Astrocyte (in vitro differentiated cells and primary cell): ENCODE data around the gene SLC31A1.

Experiments used
- EZH2 ChIP-seq: IDR thresholded peaks from 2 replicates; pipeline ENCODE4 v1.6.1; 2012; ENCODE audit warnings: mild to moderate bottlenecking, low read length, inconsistent platforms; ENCODE audit not compliant: insufficient read depth
- TF ChIP-seq, protein P1 (sequence below): IDR thresholded peaks from 2 replicates; pipeline ENCODE4 v1.5.1; 2011; ENCODE audit warnings: low read depth, mild to moderate bottlenecking, inconsistent platforms, low read length, moderate library complexity; ENCODE audit not compliant: insufficient read depth

GRCh38 chr9:113210815-113211214, 10.5 kb upstream of the SLC31A1 start:
- TF ChIP-seq, protein P1, sequence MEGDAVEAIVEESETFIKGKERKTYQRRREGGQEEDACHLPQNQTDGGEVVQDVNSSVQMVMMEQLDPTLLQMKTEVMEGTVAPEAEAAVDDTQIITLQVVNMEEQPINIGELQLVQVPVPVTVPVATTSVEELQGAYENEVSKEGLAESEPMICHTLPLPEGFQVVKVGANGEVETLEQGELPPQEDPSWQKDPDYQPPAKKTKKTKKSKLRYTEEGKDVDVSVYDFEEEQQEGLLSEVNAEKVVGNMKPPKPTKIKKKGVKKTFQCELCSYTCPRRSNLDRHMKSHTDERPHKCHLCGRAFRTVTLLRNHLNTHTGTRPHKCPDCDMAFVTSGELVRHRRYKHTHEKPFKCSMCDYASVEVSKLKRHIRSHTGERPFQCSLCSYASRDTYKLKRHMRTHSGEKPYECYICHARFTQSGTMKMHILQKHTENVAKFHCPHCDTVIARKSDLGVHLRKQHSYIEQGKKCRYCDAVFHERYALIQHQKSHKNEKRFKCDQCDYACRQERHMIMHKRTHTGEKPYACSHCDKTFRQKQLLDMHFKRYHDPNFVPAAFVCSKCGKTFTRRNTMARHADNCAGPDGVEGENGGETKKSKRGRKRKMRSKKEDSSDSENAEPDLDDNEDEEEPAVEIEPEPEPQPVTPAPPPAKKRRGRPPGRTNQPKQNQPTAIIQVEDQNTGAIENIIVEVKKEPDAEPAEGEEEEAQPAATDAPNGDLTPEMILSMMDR: no peak
- TF ChIP-seq EZH2: no peak
